ENCODE data around the gene AUTS2.
"Not testable (repeated sequence)": the region's sequence is repeated elsewhere in the genome, so short reads cannot be mapped to it uniquely, and the experiment has no call there.

The AUTS2 gene

DNA sequence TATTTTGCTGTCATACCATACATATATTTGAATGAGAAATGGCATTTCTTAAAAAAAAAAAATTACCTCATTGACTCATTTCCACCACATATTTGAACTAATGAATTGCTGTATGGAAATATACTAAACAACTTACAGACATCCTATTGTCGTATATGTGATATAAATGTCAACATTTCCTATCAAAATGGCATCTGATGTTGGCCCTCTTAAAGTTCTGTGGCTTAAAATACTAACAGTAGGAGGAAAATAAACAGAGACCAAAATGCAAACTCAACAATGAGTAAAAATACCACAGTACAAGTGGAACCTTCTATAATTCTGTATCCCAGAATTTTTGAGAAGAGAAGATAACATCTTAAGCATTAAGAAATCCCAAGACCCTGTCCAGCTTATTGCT is 1128.0 kb downstream of the AUTS2 start:
- H3K4me3 ChIP-seq (replicated peaks; ENCODE audit: insufficient read depth, low read length), result no peak overlapping the region

DNA sequence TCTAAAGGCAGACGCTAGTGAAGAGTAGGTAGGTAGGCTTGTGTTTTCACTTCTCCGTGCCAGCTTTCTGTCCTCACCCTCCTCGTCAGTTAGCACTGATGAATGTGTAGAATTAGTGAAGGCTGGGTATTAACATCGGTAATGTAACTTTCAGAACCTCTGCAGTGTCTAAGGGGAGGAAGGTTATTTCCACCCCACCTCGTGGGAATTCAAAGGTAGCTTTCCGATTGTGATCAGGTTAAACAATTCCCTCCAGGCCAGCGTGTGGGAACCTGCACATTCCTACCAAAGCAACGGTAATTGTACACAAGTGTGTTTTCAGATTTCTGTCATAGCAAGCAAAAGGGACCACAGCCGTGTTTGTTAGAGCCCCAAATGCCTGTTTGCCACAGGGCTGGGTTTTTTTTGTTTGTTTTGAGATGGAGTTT is 1128.7 kb downstream of the AUTS2 start:
- H3K27me3 ChIP-seq (ENCODE audit: insufficient read depth, poor library complexity, severe bottlenecking), result no peaks in the 10 kb centered on the region
- TF ChIP-seq, protein P1, sequence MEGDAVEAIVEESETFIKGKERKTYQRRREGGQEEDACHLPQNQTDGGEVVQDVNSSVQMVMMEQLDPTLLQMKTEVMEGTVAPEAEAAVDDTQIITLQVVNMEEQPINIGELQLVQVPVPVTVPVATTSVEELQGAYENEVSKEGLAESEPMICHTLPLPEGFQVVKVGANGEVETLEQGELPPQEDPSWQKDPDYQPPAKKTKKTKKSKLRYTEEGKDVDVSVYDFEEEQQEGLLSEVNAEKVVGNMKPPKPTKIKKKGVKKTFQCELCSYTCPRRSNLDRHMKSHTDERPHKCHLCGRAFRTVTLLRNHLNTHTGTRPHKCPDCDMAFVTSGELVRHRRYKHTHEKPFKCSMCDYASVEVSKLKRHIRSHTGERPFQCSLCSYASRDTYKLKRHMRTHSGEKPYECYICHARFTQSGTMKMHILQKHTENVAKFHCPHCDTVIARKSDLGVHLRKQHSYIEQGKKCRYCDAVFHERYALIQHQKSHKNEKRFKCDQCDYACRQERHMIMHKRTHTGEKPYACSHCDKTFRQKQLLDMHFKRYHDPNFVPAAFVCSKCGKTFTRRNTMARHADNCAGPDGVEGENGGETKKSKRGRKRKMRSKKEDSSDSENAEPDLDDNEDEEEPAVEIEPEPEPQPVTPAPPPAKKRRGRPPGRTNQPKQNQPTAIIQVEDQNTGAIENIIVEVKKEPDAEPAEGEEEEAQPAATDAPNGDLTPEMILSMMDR (IDR thresholded peaks at IDR 0.05; ENCODE audit: insufficient read depth, low read length), result no peak
- TF ChIP-seq, protein P2, sequence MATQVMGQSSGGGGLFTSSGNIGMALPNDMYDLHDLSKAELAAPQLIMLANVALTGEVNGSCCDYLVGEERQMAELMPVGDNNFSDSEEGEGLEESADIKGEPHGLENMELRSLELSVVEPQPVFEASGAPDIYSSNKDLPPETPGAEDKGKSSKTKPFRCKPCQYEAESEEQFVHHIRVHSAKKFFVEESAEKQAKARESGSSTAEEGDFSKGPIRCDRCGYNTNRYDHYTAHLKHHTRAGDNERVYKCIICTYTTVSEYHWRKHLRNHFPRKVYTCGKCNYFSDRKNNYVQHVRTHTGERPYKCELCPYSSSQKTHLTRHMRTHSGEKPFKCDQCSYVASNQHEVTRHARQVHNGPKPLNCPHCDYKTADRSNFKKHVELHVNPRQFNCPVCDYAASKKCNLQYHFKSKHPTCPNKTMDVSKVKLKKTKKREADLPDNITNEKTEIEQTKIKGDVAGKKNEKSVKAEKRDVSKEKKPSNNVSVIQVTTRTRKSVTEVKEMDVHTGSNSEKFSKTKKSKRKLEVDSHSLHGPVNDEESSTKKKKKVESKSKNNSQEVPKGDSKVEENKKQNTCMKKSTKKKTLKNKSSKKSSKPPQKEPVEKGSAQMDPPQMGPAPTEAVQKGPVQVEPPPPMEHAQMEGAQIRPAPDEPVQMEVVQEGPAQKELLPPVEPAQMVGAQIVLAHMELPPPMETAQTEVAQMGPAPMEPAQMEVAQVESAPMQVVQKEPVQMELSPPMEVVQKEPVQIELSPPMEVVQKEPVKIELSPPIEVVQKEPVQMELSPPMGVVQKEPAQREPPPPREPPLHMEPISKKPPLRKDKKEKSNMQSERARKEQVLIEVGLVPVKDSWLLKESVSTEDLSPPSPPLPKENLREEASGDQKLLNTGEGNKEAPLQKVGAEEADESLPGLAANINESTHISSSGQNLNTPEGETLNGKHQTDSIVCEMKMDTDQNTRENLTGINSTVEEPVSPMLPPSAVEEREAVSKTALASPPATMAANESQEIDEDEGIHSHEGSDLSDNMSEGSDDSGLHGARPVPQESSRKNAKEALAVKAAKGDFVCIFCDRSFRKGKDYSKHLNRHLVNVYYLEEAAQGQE (IDR thresholded peaks at IDR 0.05; ENCODE audit: insufficient replicate concordance, low read depth), result no peak
- TF ChIP-seq POLR2AphosphoS5 (IDR thresholded peaks at IDR 0.05; ENCODE audit: low read depth) (no peak), SPI1 (IDR thresholded peaks at IDR 0.05; ENCODE audit: borderline replicate concordance, low read depth) (no peak), GABPA (IDR thresholded peaks at IDR 0.05; ENCODE audit: low read depth) (no peak)
- H3K27ac ChIP-seq (replicated peaks), result no peak overlapping the region
- H3K4me3 ChIP-seq (replicated peaks; ENCODE audit: insufficient read depth, low read length), result no peak overlapping the region
- no peak for DNase-seq (ENCODE audit: low read depth in 1 of 2, low spot score in 1 of 2)

More for the DNA sequence above, 1128.0 kb downstream of the AUTS2 start:
- Histone ChIP-seq H3K27ac (replicated peaks) (no peak overlapping the region), H3K27me3 (ENCODE audit: insufficient read depth, poor library complexity, severe bottlenecking) (no peaks in the 10 kb centered on the region)
- TF ChIP-seq GABPA (IDR thresholded peaks at IDR 0.05; ENCODE audit: low read depth) (no peak), SPI1 (IDR thresholded peaks at IDR 0.05; ENCODE audit: borderline replicate concordance, low read depth) (no peak)
- no peak for DNase-seq (ENCODE audit: low read depth in 1 of 2, low spot score in 1 of 2)

DNA sequence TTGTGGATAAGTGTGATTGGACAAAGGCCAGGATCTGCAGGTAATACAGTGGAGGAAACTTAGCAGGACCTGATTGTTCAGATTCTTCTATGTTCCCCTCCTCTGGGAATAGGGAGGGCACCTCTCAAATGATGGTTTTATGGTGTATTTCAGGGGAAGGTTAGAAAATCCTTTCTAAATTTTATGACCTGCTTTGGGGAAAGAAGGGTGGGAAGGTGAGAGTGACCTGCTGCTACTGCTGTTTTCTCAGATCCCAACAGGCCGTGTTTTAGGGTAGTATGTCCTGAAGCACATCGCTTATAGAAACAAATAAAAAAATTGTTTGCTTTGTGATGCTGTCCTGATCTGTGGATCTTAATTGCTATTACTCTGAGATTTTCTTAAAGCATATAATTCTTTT is 1129.6 kb downstream of the AUTS2 start:
- TF ChIP-seq GABPA (IDR thresholded peaks at IDR 0.05; ENCODE audit: low read depth), result no peak
- TF ChIP-seq, protein P2 (IDR thresholded peaks at IDR 0.05; ENCODE audit: insufficient replicate concordance, low read depth), result no peak
- TF ChIP-seq SPI1 (IDR thresholded peaks at IDR 0.05; ENCODE audit: borderline replicate concordance, low read depth), result no peak
- no peak for TF ChIP-seq POLR2AphosphoS5 (IDR thresholded peaks at IDR 0.05; ENCODE audit: low read depth)
- TF ChIP-seq, protein P1 (IDR thresholded peaks at IDR 0.05; ENCODE audit: insufficient read depth, low read length), result no peak
- no peak overlapping the region for H3K27ac ChIP-seq (replicated peaks)
- DNase-seq (ENCODE audit: low read depth in 1 of 2, low spot score in 1 of 2), result no peak
- no peaks in the 10 kb centered on the region for H3K27me3 ChIP-seq (ENCODE audit: insufficient read depth, poor library complexity, severe bottlenecking)
- no peak overlapping the region for H3K4me3 ChIP-seq (replicated peaks; ENCODE audit: insufficient read depth, low read length)

DNA sequence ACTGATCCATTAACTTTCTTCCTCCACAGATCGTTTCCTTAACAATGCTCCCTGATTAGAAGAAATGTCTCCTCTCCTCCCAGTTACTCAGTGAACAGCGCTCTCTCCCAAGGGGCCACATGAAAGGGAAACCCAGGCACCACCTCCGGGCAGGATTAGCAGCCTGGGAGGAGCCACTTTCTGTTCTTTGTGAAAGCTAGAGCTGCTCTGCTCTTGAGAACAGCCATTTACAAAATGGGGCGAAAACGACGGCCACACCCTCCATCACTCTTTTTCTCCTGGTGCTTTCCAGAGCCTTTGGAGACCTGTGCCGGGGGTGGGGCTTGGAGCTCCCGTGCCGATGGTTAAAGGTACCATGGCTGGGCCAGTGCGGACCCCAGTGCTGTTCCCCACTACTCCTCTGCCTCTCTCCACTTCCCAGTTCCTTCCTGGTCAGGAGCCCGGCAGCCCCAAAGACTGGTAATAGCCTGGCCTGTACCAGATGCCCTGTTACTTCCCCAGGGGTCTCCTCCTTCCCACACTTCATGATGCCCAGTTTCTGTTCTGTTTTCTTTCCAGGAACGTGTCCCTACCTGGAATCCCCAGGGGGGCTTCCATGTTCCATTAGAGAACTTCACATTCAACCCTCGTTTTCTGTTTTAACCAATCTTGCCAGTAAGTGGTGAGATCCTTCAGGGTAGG is 1130.7 kb downstream of the AUTS2 start:
- TF ChIP-seq SPI1 (IDR thresholded peaks at IDR 0.05; ENCODE audit: borderline replicate concordance, low read depth) (no peak), GABPA (IDR thresholded peaks at IDR 0.05; ENCODE audit: low read depth) (no peak), POLR2AphosphoS5 (IDR thresholded peaks at IDR 0.05; ENCODE audit: low read depth) (no peak)
- TF ChIP-seq, protein P1 (IDR thresholded peaks at IDR 0.05; ENCODE audit: insufficient read depth, low read length), result no peak
- TF ChIP-seq, protein P2 (IDR thresholded peaks at IDR 0.05; ENCODE audit: insufficient replicate concordance, low read depth), result no peak
- Histone ChIP-seq H3K27ac (replicated peaks) (no peak overlapping the region), H3K27me3 (ENCODE audit: insufficient read depth, poor library complexity, severe bottlenecking) (no peaks in the 10 kb centered on the region), H3K4me3 (replicated peaks; ENCODE audit: insufficient read depth, low read length) (no peak overlapping the region)
- DNase-seq (ENCODE audit: low read depth in 1 of 2, low spot score in 1 of 2), result no peak

DNA sequence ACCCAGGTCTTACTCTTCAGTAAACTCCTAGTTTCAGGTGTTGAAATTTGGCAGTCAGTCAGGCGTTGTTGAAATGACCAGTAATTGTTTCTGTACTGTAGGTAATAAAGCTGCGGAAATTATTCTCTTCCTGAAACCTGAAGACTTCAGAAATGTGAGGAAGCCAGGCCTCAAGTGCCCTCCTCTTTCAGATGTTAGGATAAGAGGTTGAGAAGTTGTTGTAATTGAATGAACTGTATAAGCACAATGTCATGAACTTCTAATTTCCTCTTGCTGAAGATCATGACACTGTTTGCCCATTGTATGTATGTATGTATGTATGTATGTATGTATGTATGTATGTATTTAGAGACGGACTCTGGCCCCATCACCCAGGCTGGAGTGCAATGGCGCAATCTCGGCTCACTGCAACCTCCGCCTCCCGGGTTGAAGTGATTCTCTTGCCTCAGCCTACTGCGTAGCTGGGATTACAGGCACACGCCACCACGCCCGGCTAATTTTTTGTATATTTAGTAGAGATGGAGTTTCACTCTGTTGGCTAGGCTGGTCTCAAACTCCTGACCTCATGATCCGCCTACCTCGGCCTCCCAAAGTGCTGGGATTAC is 1131.4 kb downstream of the AUTS2 start:
- H3K4me3 ChIP-seq (replicated peaks; ENCODE audit: insufficient read depth, low read length); DNase-seq (ENCODE audit: low read depth in 1 of 2, low spot score in 1 of 2); H3K27me3 ChIP-seq (ENCODE audit: insufficient read depth, poor library complexity, severe bottlenecking); H3K27ac ChIP-seq (replicated peaks): not testable (repeated sequence)

All from HL-60 (cell line).